ENCODE data around the gene TRRAP. TPM values are rescaled to one million over a fixed set of nuclear protein-coding genes. Genes with fewer than 3 reads are reported as not detected.

The TRRAP gene
- total and polyA plus RNA-seq, 2 of the 8 experiments (the other 6 are each of a cell fraction or from before 2014, with no cell fraction given): 21.7 to 48.6 TPM

DNA sequence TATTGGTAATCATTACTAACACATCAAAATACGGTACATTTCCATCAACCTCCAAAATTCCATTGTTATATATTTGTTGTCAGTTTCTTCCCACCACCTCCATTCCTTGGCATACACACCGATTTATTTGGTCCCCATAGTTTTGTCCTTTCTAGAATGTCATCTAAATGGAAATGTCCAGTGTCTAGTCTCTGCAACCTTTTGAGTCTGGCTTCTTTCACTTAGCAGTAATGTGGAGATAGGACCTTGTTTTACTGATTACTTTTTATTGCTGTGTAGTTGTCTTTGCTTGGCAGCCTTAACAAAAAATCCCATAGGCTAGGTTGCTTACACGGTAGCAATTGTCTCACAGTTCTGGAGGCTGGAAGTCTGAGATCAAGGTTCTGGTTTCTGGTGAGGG is 22.5 kb downstream of the TRRAP start:
- no peak overlapping the region for H4K5ac ChIP-seq (ENCODE audit: insufficient read length, low read depth, low read length)
- WGBS, 2 experiments (ENCODE audit: extremely low coverage in 1 of 2, insufficient coverage in 1 of 2, insufficient read length in 1 of 2, insufficient replicate concordance in 2 of 2, low coverage in 1 of 2, low lambda C conversion rate in 2 of 2, missing lambda C conversion rate in 1 of 2): 96% methylated on average over 3 of the region's 3 CpGs; no CpG with 5 or more reads in 1 of the 2 experiments
- H3K14ac ChIP-seq (ENCODE audit: insufficient read length): no peak overlapping the region
- H3K4me2 ChIP-seq (ENCODE audit: insufficient read depth in 1 of 2, low read depth in 2 of 2, low read length in 2 of 2): no peak overlapping the region
- H3K23ac ChIP-seq (ENCODE audit: insufficient read length): no peak overlapping the region
- H4K91ac ChIP-seq (replicated peaks; ENCODE audit: insufficient read length, low read length): no peak overlapping the region
- H3K56ac ChIP-seq (replicated peaks; ENCODE audit: insufficient read length, low read depth, low read length): no peak overlapping the region
- H3K79me1 ChIP-seq (ENCODE audit: low read depth, low read length): no peaks in the 10 kb centered on the region; the same call in 1 of the 2 replicates
- no peaks in the 10 kb centered on the region for H3K23me2 ChIP-seq (ENCODE audit: low read depth, low read length)
- no peak overlapping the region for H2BK20ac ChIP-seq (ENCODE audit: low read length)
- no peak overlapping the region for H2AK5ac ChIP-seq (ENCODE audit: low read depth, low read length)
- H2BK120ac ChIP-seq (replicated peaks; ENCODE audit: low read depth, low read length): no peak overlapping the region
- H2BK12ac ChIP-seq (ENCODE audit: low read depth, low read length): no peak overlapping the region
- no peak overlapping the region for H3K4ac ChIP-seq (replicated peaks; ENCODE audit: insufficient read length, low read depth, low read length)
- H2BK15ac ChIP-seq (ENCODE audit: low read length): no peak overlapping the region
- CTCF ChIA-PET (ENCODE audit: partially characterized antibody): no interaction called here
- no peak overlapping the region for H2AFZ ChIP-seq (ENCODE audit: low read length)
- no peaks in the 10 kb centered on the region for H3K4me1 ChIP-seq (replicated peaks in 1 of 4; ENCODE audit: control insufficient read depth in 3 of 4, insufficient read depth in 4 of 4, low read length in 3 of 4)
- POLR2A ChIA-PET (ENCODE audit: partially characterized antibody): no interaction called here
- H3K27ac ChIP-seq (ENCODE audit: low read depth, low read length): no peak overlapping the region
- DNase-seq (ENCODE audit: low read depth in 1 of 2, low spot score in 2 of 2): no peak
- no peaks in the 10 kb centered on the region for H3K79me2 ChIP-seq (ENCODE audit: control insufficient read depth in 1 of 2, insufficient read depth in 2 of 2, low read length in 2 of 2)
- FAIRE-seq: no peak
- peaks cover 41 to 90% (median 73%) of the 10 kb centered on the region in 4 experiments for H3K36me3 ChIP-seq (ENCODE audit: control insufficient read depth in 2 of 4, insufficient read depth in 4 of 4, low read length in 3 of 4)
- H2BK5ac ChIP-seq (ENCODE audit: low read depth, low read length): no peak overlapping the region
- no peak overlapping the region for H3K18ac ChIP-seq (ENCODE audit: extremely low read depth, low read length)
- H4K20me1 ChIP-seq (replicated peaks in 1 of 2; ENCODE audit: control insufficient read depth in 1 of 2, insufficient read depth in 2 of 2, low read length in 2 of 2): no peaks in the 10 kb centered on the region
- H4K8ac ChIP-seq (ENCODE audit: extremely low read depth, insufficient read depth, low read length): no peak overlapping the region
- no peaks in the 10 kb centered on the region for H3K27me3 ChIP-seq (replicated peaks in 1 of 4; ENCODE audit: control insufficient read depth in 3 of 4, extremely low read depth in 1 of 4, insufficient read depth in 3 of 4, low read length in 3 of 4)
- H3K4me3 ChIP-seq (ENCODE audit: extremely low read depth in 1 of 4, insufficient read depth in 2 of 4, low read depth in 3 of 4, low read length in 4 of 4): no peak overlapping the region
- H3K9ac ChIP-seq (replicated peaks in 1 of 4; ENCODE audit: extremely low read depth in 1 of 4, low read depth in 3 of 4, low read length in 3 of 4): no peak overlapping the region
- H3K9me3 ChIP-seq (ENCODE audit: insufficient read depth in 2 of 2, low read depth in 1 of 2, low read length in 1 of 2): no peaks in the 10 kb centered on the region
- TF ChIP-seq, protein P1, sequence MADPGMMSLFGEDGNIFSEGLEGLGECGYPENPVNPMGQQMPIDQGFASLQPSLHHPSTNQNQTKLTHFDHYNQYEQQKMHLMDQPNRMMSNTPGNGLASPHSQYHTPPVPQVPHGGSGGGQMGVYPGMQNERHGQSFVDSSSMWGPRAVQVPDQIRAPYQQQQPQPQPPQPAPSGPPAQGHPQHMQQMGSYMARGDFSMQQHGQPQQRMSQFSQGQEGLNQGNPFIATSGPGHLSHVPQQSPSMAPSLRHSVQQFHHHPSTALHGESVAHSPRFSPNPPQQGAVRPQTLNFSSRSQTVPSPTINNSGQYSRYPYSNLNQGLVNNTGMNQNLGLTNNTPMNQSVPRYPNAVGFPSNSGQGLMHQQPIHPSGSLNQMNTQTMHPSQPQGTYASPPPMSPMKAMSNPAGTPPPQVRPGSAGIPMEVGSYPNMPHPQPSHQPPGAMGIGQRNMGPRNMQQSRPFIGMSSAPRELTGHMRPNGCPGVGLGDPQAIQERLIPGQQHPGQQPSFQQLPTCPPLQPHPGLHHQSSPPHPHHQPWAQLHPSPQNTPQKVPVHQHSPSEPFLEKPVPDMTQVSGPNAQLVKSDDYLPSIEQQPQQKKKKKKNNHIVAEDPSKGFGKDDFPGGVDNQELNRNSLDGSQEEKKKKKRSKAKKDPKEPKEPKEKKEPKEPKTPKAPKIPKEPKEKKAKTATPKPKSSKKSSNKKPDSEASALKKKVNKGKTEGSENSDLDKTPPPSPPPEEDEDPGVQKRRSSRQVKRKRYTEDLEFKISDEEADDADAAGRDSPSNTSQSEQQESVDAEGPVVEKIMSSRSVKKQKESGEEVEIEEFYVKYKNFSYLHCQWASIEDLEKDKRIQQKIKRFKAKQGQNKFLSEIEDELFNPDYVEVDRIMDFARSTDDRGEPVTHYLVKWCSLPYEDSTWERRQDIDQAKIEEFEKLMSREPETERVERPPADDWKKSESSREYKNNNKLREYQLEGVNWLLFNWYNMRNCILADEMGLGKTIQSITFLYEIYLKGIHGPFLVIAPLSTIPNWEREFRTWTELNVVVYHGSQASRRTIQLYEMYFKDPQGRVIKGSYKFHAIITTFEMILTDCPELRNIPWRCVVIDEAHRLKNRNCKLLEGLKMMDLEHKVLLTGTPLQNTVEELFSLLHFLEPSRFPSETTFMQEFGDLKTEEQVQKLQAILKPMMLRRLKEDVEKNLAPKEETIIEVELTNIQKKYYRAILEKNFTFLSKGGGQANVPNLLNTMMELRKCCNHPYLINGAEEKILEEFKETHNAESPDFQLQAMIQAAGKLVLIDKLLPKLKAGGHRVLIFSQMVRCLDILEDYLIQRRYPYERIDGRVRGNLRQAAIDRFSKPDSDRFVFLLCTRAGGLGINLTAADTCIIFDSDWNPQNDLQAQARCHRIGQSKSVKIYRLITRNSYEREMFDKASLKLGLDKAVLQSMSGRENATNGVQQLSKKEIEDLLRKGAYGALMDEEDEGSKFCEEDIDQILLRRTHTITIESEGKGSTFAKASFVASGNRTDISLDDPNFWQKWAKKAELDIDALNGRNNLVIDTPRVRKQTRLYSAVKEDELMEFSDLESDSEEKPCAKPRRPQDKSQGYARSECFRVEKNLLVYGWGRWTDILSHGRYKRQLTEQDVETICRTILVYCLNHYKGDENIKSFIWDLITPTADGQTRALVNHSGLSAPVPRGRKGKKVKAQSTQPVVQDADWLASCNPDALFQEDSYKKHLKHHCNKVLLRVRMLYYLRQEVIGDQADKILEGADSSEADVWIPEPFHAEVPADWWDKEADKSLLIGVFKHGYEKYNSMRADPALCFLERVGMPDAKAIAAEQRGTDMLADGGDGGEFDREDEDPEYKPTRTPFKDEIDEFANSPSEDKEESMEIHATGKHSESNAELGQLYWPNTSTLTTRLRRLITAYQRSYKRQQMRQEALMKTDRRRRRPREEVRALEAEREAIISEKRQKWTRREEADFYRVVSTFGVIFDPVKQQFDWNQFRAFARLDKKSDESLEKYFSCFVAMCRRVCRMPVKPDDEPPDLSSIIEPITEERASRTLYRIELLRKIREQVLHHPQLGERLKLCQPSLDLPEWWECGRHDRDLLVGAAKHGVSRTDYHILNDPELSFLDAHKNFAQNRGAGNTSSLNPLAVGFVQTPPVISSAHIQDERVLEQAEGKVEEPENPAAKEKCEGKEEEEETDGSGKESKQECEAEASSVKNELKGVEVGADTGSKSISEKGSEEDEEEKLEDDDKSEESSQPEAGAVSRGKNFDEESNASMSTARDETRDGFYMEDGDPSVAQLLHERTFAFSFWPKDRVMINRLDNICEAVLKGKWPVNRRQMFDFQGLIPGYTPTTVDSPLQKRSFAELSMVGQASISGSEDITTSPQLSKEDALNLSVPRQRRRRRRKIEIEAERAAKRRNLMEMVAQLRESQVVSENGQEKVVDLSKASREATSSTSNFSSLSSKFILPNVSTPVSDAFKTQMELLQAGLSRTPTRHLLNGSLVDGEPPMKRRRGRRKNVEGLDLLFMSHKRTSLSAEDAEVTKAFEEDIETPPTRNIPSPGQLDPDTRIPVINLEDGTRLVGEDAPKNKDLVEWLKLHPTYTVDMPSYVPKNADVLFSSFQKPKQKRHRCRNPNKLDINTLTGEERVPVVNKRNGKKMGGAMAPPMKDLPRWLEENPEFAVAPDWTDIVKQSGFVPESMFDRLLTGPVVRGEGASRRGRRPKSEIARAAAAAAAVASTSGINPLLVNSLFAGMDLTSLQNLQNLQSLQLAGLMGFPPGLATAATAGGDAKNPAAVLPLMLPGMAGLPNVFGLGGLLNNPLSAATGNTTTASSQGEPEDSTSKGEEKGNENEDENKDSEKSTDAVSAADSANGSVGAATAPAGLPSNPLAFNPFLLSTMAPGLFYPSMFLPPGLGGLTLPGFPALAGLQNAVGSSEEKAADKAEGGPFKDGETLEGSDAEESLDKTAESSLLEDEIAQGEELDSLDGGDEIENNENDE (IDR thresholded peaks at IDR 0.05; ENCODE audit: insufficient replicate concordance, low read length): no peak

Measured in H1 (cell line).